Stimulated activated CD4-positive, alpha-beta T cell treated with anti-CD3 and anti-CD28 coated beads, TNF-alpha, amount 100 ng/mL, for 24 hours (primary cell): ENCODE measurements around the gene MBP.
"Not testable (repeated sequence)": the region's sequence is repeated elsewhere in the genome, so short reads cannot be mapped to it uniquely, and the experiment has no call there.

Experiments used
- DNase-seq, 3 experiments: peaks; one replicate each; pipeline ENCODE4 v3.0.0-alpha.2; 2020; ENCODE audit warnings: low read depth in 3 of 3

Gene MBP

DNA sequence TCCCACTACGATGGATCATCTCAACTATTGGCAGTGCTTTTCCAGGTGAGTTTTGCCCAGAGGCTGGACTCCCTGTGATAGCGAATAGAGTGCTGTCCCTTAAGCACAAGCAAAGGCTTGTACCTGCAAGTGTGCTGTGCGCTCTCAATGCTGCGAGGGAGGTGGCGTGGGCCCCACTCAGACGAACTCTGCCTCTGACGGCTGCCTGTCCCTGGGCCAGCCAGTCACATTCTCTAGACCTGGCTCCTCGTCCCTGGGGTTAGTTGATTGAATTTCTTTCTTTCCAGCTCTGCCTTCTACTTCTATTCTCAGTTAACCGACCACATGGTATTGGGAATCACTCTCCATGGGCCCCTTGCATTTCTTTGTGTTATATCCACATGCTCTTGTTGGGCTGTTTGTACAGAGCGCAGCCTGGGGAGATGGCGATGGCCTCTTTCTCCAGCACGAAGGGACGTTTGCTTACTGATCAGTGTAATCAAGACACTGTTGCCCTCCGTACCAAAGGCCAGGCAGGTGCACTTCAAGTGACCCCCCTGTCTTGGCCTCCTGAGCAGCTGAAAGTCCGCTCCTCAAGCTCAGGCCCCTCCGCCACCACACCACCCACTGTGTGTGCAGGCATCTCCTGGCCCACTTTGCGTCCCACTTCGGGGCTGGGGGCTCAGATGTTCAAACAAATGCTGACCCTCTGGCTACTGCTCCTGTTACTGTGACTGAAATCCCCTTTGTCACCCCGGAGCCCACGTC lies 158.9 kb downstream of the MBP start:
- no peak for DNase-seq

DNA sequence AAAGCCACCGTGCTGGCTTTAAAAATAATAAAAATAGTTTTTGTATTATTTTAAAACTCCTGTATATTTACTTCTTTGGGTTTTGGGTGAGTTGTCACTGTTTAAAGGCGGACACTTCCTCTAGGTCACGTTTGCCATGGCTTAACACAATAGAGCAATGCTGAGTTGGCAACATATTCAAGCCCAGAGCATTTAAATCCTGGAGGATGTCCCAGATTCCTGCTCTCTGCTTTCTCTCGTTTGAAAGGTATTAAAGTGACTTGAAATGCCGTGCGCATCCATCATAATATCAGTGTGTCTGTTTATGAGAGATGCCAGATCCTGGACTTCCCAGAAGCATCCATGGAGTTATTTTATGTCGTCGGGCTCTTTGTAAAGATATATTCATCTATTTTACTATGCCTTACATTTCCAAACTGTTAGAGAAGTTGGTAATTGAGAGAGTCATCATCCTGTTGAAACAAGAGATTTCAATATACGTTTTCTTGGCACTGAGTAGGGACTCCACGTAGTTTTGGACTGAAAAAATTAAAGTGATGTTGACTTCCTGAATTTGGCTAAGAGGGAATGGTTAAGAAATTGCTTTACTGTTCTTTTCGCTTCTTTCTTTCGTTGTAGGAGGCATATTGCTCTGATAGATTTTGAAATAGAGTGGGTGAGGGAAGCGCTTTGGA lies 159.6 kb downstream of the MBP start:
- no peak for DNase-seq

DNA sequence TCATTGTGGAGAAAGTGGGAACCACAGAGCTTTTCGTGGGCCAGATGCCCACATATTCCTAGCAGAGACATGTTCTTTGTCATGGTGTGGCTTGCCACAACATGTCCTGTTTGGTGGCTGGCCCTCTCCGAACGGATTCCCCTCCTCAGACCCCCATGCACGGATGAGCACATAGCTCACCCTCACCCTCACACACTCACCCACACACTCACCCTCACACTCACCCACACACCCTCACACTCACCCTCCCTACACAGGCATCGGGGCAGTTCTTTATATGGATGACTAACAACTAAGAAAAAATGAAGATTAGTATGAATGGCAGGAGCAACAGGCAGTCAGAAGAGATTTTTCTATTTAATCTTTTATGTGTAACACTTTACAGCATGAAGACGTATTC lies 160.3 kb downstream of the MBP start:
- DNase-seq = no peak

DNA sequence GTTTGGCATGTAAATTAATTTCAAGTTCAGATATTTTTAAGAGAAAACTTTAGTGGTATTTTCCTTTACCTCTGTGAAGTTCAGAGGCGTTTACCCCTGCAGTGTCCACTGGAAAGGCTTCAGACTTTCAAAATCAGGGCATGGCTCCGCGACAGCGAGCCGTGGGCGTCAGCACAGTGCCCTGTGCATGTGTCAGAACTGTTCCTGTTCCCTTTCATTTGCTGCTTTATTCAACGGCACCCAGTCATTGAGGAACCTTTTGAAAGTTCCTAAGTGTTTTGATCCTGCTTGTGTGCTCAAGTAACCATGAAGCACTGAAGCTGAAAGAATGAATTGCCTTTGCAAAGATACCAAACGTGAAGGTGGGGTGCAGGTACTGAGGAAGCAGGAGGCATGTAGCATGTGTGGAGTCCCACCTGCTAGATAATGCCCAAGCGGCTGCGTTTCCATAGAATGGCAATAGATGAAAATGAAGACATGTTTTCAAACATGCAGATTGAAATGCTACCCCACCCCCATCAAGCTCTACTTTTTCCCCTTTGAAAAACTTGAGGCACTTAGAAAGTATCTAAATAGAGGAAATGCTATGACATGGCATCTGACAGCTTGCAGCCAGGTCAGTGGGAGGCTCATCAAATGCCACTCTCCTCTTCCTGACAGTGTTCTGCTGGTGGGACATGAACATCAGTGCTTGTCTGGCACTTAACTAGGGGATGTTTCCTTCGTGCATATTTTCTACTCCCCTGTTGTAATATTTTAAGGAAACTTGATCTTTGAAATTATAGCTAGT lies 161.6 kb downstream of the MBP start:
- no peak for DNase-seq

DNA sequence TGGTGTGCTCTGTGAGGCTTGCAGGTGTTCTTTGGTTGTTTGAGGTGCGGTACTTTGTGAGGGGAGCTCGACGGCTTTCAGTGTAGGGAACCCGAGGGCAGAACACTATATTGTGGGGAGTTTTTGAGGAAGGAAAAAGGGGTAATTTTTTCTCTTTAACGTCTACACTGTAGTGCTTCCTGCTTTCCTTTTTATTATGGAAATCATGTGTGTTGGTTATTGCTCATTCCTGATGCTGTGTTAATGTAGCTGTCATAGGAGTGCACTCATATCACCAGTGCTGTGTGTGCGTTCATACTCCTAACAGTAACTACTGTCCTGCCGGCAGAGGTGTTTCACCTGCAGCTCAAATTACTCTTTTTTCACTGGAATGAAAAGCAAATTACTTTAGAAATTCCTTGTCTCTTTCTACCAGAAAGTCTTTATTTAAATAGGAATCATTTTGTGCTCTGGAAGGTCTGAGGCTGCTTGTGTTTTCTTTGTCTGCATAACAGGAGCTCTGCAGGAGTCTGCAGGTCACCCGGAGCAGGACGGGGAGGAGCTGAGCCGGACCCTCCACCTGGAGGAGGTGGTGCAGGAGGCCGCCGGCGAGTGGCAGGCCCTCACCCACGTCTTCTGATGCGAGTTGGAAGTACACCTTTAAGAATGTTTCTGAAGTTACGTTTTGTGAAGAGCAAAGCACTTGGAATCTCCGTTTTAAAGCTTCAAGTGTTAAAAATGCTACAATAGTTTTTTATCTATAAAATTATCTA lies 164.7 kb downstream of the MBP start:
- DNase-seq = no peak

DNA sequence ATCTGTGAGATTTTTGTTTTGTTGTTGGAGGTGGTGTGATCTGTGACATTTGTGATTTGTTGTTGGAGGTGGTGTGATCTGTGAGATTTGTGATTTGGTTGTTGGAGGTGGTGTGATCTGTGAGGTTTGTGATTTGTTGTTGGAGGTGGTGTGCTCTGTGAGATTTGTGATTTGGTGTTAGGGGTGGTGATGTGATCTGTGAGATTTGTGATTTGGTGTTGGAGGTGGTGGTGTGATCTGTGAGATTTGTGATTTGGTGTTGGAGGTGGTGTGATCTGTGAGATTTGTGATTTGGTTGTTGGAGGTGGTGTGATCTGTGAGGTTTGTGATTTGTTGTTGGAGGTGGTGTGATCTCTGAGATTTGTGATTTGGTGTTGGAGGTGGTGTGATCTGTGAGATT lies 165.3 kb downstream of the MBP start:
- not testable (repeated sequence) for DNase-seq

DNA sequence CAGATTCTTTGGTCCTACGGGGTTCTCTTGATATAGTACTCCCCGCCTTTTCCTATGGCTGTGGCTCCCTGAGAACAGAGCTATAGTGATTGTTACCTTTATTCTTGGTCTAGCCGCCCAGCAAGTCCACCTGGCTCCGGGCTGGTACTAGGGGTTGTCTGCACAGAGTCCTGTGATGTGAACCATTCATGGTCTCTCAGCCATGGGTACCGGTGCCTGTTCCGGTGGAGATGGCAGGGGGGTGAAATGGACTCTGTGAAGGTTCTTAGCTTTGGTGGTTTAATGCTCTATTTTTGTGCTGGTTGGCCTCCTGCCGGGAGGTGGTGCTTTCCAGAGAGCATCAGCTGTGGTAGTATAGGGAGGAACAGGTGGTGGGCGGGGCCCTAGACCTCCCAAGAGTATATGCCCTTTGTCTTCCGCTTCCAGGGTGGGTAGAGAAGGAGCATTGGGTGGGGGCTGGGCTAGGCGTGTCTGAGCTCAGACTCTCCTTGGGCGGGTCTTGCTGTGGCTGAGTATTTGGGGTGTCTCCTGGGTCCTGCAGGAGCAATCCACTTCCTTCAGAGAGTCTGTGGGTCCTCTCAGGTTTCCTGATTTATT lies 166.9 kb downstream of the MBP start:
- not testable (repeated sequence) for DNase-seq

DNA sequence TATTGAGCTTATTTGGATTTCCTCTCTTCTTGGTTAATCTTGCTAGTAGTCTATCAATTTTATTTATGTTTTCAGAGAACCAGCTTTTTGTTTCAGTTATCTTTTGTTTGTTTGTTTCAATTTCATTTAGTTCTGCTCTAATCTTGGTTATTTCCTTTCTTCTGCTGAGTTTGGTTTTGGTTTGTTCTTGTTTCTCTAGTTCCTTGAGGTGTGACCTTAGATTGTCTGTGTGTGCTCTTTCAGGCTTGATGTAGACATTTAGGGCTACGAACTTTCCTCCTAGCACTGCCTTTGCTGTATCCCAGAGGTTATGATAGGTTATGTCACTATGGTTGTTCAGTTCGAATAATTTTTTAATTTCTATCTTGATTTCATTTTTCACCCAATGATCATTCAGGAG lies 168.6 kb downstream of the MBP start:
- no peak for DNase-seq

DNA sequence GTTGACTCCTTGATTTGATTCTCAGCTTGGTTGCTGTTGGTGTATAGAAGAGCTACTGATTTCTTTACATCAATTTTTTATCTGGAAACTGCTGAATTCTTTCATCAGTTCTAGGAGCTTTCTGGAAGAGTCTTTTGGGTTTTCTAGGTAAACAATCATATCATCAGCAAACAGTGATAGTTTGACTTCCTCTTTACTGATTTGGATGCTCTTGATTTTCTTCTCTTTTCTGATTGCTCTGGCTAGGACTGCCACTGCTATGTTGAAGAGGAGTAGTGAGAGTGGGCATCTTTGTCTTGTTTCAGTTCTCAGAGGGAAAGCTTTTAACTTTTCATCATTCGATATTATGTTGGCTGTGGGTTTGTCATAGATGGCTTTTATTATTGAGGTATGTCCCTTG lies 169.7 kb downstream of the MBP start:
- no peak for DNase-seq

DNA sequence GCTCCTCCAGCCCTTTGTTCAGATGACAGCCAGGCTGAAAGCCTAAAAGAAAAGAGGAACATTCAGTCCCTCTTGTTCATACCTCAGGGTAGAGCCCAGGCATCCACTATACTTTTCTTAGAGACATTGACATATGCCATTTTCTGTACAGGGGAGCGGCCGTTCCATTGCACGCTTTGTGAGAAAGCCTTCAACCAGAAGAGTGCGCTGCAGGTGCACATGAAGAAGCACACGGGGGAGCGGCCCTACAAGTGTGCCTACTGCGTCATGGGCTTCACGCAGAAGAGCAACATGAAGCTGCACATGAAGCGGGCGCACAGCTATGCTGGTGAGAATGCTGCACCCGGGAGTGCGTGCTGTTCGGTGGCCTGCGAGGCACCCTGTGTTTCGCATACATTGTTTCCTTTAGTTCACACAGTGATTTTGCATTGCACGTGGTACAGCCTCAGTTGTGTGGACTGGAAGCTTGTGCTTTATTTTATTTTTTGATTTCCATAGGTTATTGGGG lies 172.0 kb downstream of the MBP start:
- DNase-seq = no peak

DNA sequence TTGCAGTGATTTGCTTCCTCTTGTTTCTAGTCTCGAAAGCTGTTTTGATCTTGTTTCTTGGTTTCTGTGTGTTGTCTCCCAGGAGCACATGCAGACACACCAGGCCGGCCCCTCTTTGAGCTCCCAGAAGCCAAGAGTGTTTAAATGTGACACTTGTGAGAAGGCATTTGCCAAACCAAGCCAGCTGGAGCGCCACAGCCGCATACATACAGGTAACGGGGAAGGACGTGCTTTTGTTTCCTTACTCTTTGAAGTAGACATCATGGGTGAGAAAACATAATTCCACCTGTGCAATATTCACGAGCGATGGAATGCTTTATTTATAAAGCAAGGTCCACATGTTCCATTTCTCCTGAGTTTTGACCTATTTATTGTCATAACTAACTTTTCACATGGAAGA lies 173.0 kb downstream of the MBP start:
- no peak for DNase-seq

DNA sequence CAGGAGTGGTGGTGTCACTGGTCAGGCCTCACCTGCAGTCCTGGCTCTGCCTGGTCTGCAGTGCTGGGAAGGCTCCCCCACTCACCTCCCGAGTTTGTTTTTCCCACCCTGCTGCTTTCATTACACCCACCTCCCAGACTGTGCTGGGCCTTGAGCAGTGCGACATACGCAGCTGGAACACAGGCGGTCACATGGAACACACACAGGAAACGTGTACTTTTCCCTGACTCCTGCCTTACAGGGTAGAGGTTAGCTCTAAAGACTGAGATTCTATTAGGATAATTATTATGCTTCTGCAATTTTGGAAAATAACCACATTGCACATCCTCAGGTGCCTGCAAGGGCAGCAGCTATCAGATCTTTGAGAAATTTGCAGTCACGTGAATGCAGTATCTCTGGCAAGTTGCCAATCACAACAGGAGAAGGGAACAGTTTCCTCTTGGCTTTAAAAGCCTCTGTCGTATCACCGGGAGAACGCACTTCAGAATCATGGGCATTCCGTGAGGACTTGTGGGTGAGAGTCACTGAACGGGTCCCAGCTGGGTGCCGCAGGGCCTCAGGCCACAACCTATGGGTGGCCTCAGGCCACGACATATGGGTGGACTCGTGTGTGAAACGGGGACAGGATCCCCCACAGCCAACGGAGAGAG lies 173.8 kb downstream of the MBP start:
- DNase-seq = no peak

DNA sequence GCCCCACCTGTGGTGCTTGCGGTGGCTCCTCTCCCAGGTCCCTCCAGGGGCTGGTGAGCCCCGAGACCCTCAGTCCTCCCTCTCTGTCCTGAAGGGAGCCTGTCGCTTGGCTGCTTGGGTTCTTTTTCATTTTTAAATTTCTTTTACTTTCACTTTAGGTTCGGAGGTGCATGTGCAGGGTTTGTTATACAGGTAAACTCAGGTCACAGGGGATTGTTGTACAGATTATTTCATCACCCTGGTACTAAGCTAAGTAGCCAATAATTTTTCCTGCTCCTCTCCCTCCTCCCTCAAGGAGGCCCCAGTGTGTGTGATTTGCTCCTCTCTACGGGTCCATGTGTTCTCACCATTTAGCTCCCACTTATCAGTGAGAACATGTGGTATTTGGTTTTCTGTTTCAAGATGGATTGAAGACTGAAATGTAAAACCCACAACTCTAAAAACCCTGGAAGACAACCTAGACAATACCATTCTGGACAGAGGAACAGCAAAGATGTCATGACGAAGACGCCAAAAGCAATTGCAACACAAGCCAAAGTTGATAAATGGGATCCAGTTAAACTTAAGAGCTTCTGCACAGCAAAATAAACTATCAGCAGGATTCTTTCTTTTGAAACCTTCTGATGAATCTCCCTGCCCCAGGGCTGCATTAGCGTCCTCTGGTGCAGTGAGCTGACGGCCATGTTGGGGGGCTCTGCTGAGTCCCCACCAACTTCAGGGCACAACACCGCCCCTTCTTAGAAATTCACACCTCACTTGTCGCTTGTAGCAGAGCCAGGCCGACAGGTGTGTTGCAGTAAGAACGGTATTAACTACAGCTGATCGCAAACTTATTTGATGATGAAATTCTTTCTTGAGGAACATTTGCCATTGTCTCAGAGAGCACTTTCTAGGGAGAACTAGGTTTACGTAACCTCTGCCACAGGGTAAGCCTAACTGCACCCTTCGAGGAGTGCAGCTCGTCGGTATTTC lies 174.9 kb downstream of the MBP start:
- DNase-seq = no peak

DNA sequence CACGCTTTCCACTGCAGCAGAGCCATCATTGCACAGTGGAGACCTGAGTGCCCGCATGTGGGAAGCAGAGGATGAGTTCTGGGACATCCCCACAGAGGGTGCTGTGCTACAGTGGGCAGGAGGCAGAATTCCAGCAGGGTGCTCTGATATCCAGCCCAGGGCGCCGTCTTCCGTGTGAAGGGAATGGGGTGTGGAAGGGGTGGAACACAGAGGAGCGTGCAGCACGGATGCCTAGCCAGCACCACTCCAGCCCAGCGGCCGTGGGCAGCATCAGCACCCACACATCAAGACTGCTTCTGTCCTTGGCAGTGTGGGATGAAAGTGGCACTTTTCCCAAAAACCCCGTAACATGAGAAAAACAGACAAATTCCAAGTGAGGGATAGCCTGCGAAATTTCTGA lies 175.9 kb downstream of the MBP start:
- DNase-seq = no peak

DNA sequence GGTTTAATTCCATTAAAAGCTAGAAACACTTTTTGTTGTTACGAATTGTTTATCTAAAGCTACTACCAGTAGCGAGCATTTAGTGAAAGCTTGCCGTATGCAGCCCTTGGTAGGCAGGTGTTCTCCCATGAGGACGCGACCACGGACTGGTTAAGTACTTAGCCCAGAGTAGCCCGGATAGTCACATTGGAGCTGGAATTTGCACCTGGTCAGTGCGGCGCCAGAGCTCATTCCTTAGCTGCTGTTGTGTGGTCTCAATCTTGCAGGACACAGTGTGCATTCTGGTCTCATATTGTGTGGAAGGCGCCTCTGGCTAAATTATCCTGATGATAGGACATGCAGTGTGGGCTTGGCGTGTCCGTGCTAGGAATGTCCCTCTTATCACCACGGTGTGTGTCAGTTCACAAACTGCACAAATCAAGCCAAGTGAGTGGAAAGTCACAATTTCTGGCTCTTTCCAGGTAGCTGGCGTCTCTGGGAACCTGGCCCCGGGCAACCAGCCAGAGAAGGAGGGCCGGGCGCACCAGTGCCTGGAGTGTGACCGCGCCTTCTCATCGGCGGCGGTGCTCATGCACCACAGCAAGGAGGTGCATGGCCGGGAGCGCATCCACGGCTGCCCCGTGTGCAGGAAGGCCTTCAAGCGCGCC lies 176.9 kb downstream of the MBP start:
- no peak for DNase-seq

DNA sequence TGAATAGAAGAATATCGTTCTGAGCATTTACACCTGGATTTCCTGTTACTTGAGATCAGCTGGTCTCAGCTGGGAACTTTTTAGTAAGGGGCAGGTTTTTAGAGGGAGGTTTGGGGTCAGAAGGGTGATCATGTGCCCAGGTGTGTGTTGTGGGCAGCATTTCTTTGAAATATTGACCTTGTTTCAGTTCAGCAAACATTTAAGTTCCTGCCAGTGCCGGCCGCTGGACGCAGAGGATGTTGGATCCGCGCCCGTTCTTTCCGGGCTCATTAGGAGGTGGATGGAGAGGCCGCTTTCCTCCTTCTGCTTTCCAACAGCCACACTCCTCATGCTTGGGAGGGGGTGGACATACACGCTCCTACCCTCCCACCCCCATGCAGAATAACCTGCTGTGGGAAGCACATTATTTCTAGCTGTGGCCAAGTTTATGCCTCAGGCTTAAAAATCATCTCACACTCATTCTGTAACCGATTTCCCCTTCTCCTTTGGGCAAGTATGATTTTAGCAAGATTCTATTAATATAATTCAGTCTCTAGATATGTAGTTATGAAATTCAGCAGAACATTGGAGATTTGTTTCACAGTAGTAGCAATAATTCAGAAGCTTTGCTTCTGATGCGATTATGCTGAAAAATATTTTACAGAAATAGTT lies 178.9 kb downstream of the MBP start:
- no peak for DNase-seq

DNA sequence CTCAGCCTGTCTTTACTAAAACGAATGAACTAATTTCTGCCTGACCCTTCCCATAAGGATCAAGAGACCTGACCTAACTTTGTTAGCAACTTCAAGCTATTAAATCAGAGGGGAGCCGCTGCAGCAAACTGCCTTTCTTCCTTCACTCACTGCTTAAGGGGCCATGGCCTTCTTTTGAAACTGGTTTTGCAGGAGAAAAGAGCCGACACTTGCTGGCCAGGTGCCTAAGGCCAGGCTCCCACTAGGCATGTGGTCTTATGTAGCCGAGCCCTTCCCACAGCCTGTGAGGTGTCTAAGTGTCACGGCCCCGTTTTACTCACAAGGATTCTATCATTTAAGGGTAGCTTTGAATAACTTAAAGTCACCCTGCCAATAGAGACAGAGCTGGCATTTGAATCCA lies 179.4 kb downstream of the MBP start:
- DNase-seq = no peak

DNA sequence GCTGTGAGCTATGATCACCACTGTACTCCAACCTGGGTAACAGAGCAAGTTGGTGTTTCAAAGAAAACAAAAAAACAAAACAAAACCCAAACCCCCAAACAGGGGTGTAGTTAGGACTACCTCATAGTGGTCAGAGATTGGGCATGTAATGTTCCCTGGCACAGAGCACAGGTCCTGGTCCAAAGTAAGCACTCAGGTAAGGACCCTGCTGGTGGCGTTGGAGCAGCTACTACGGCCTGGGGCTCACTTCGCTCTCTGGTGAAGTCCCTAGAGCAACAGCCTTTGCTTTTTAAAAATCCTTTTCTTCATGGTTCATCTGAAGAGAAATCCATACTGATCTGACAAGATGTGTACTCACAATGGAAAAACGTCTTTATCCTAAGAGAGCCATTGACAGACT lies 179.8 kb downstream of the MBP start:
- DNase-seq = no peak
